Measurements from ENCODE around the gene KIF5C. TPM values are rescaled to one million over a fixed set of nuclear protein-coding genes. Genes with fewer than 3 reads are reported as not detected.

The KIF5C gene
- total RNA-seq, 1 donor = 0.36 TPM

- TF ChIP-seq, protein P1, sequence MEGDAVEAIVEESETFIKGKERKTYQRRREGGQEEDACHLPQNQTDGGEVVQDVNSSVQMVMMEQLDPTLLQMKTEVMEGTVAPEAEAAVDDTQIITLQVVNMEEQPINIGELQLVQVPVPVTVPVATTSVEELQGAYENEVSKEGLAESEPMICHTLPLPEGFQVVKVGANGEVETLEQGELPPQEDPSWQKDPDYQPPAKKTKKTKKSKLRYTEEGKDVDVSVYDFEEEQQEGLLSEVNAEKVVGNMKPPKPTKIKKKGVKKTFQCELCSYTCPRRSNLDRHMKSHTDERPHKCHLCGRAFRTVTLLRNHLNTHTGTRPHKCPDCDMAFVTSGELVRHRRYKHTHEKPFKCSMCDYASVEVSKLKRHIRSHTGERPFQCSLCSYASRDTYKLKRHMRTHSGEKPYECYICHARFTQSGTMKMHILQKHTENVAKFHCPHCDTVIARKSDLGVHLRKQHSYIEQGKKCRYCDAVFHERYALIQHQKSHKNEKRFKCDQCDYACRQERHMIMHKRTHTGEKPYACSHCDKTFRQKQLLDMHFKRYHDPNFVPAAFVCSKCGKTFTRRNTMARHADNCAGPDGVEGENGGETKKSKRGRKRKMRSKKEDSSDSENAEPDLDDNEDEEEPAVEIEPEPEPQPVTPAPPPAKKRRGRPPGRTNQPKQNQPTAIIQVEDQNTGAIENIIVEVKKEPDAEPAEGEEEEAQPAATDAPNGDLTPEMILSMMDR (IDR thresholded peaks at IDR 0.05; ENCODE audit: extremely low read depth, low read depth, low read length) = no peak
- Histone ChIP-seq H3K4me3 (ENCODE audit: insufficient read depth, low read length) (no peak overlapping the region), H3K27ac (ENCODE audit: low read depth, low read length) (no peak overlapping the region), H3K79me2 (ENCODE audit: insufficient read depth, low read length) (no peaks in the 10 kb centered on the region), H3K36me3 (ENCODE audit: insufficient read depth, low read length) (no peaks in the 10 kb centered on the region), H2AFZ (ENCODE audit: low read length) (no peak overlapping the region), H3K4me1 (ENCODE audit: insufficient read depth, low read length) (no peaks in the 10 kb centered on the region), H4K20me1 (ENCODE audit: insufficient read depth, low read length) (no peaks in the 10 kb centered on the region), H3K9me3 (ENCODE audit: low read depth, low read length) (no peaks in the 10 kb centered on the region), H3K27me3 (ENCODE audit: insufficient read depth, low read length) (no peaks in the 10 kb centered on the region), H3K4me2 (ENCODE audit: insufficient read depth, low read length) (no peak overlapping the region)
- DNase-seq (ENCODE audit: insufficient read length, low spot score, missing footprints) = no peak
Measured at GRCh38 chr2:148966438-148966758, 91.4 kb downstream of the KIF5C start.

DNA sequence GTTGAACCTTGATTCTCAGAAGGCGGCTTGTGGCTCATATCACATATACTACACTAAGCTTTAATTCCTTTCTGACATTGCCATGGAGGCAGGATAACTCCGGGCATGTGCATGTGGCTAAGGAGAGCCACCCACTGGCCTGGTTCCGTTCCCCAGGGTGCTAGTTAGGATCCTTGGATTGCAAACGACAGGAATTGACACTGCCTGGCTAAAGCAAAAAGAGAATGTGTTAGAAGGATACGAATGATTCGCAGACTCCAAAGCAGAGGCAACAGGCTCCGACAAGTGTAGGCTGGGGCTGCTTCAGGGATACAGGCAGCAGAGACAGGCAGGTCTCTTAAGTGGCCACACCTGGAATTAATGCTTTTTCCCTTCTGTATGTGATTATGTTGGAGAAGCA lies 92.0 kb downstream of the KIF5C start:
- DNase-seq (ENCODE audit: insufficient read length, low spot score, missing footprints) = no peak
- TF ChIP-seq, protein P1 (IDR thresholded peaks at IDR 0.05; ENCODE audit: extremely low read depth, low read depth, low read length) = no peak
- H3K4me2 ChIP-seq (ENCODE audit: insufficient read depth, low read length) = no peak overlapping the region
- H2AFZ ChIP-seq (ENCODE audit: low read length) = no peak overlapping the region
- H3K4me3 ChIP-seq (ENCODE audit: insufficient read depth, low read length) = no peak overlapping the region
- H3K27ac ChIP-seq (ENCODE audit: low read depth, low read length) = no peak overlapping the region
- no peaks in the 10 kb centered on the region for H3K79me2 ChIP-seq (ENCODE audit: insufficient read depth, low read length)
- H4K20me1 ChIP-seq (ENCODE audit: insufficient read depth, low read length) = no peaks in the 10 kb centered on the region
- no peaks in the 10 kb centered on the region for H3K4me1 ChIP-seq (ENCODE audit: insufficient read depth, low read length)
- H3K36me3 ChIP-seq (ENCODE audit: insufficient read depth, low read length) = no peaks in the 10 kb centered on the region
- no peaks in the 10 kb centered on the region for H3K9me3 ChIP-seq (ENCODE audit: low read depth, low read length)
- no peaks in the 10 kb centered on the region for H3K27me3 ChIP-seq (ENCODE audit: insufficient read depth, low read length)

GRCh38 chr2:148967578-148967977 lies 92.6 kb downstream of the KIF5C start:
- Histone ChIP-seq H3K4me1 (ENCODE audit: insufficient read depth, low read length) (no peaks in the 10 kb centered on the region), H3K27ac (ENCODE audit: low read depth, low read length) (no peak overlapping the region), H3K9me3 (ENCODE audit: low read depth, low read length) (no peaks in the 10 kb centered on the region), H3K4me2 (ENCODE audit: insufficient read depth, low read length) (no peak overlapping the region), H3K79me2 (ENCODE audit: insufficient read depth, low read length) (no peaks in the 10 kb centered on the region), H3K27me3 (ENCODE audit: insufficient read depth, low read length) (no peaks in the 10 kb centered on the region), H3K4me3 (ENCODE audit: insufficient read depth, low read length) (no peak overlapping the region), H4K20me1 (ENCODE audit: insufficient read depth, low read length) (no peaks in the 10 kb centered on the region), H2AFZ (ENCODE audit: low read length) (no peak overlapping the region), H3K36me3 (ENCODE audit: insufficient read depth, low read length) (no peaks in the 10 kb centered on the region)
- DNase-seq (ENCODE audit: insufficient read length, low spot score, missing footprints) = no peak
- TF ChIP-seq, protein P1 (IDR thresholded peaks at IDR 0.05; ENCODE audit: extremely low read depth, low read depth, low read length) = peak; percentile 6

- no peak for DNase-seq (ENCODE audit: insufficient read length, low spot score, missing footprints)
- no peak overlapping the region for H3K27ac ChIP-seq (ENCODE audit: low read depth, low read length)
- H3K79me2 ChIP-seq (ENCODE audit: insufficient read depth, low read length) = no peaks in the 10 kb centered on the region
- no peaks in the 10 kb centered on the region for H4K20me1 ChIP-seq (ENCODE audit: insufficient read depth, low read length)
- H3K27me3 ChIP-seq (ENCODE audit: insufficient read depth, low read length) = no peaks in the 10 kb centered on the region
- TF ChIP-seq, protein P1 (IDR thresholded peaks at IDR 0.05; ENCODE audit: extremely low read depth, low read depth, low read length) = no peak
- no peak overlapping the region for H3K4me3 ChIP-seq (ENCODE audit: insufficient read depth, low read length)
- H3K4me1 ChIP-seq (ENCODE audit: insufficient read depth, low read length) = no peaks in the 10 kb centered on the region
- H3K4me2 ChIP-seq (ENCODE audit: insufficient read depth, low read length) = no peak overlapping the region
- no peaks in the 10 kb centered on the region for H3K36me3 ChIP-seq (ENCODE audit: insufficient read depth, low read length)
- no peak overlapping the region for H2AFZ ChIP-seq (ENCODE audit: low read length)
- no peaks in the 10 kb centered on the region for H3K9me3 ChIP-seq (ENCODE audit: low read depth, low read length)
Measured at GRCh38 chr2:148968301-148968700, 93.3 kb downstream of the KIF5C start.
